T-helper 17 cell (primary cell): ENCODE measurements around the gene SLC6A18. TPM values are rescaled to one million over a fixed set of nuclear protein-coding genes. Genes with fewer than 3 reads are reported as not detected.
"Not testable (repeated sequence)": the region's sequence is repeated elsewhere in the genome, so short reads cannot be mapped to it uniquely, and the experiment has no call there.

ENCODE experiments used
- ATAC-seq: fragments of 150-1000 bp; cut with Tn5 transposase; 2 replicates; pipeline ENCODE4 v1.10.0; 2021; ENCODE audit warnings: mild to moderate bottlenecking, moderate library complexity
- DNase-seq, 3 donors: peaks; one replicate each; pipeline versions ENCODE4 v3.0.0 to v3.0.0-alpha.2; 2020 to 2021
- H3K9me3 ChIP-seq: one replicate; pipeline ENCODE4 v1.7.0; 2013; ENCODE audit warnings: low read length, mild to moderate bottlenecking; ENCODE audit not compliant: control insufficient read depth, poor library complexity, severe bottlenecking
- H3K27ac Mint-ChIP-seq: one replicate; pipeline ENCODE4 v1.8.0; 2022; ENCODE audit warnings: mild to moderate bottlenecking, moderate library complexity, mixed read lengths
- H3K27me3 Mint-ChIP-seq: one replicate; pipeline ENCODE4 v1.8.0; 2022; ENCODE audit warnings: mixed read lengths
- H3K36me3 Mint-ChIP-seq: one replicate; pipeline ENCODE4 v1.8.0; 2022; ENCODE audit warnings: low read depth, mixed read lengths
- H3K4me1 Mint-ChIP-seq: one replicate; pipeline ENCODE4 v1.8.0; 2022; ENCODE audit warnings: mild to moderate bottlenecking, mixed read lengths
- H3K4me3 Mint-ChIP-seq: one replicate; pipeline ENCODE4 v1.8.0; 2022; ENCODE audit warnings: mild to moderate bottlenecking, moderate library complexity, mixed read lengths
- total RNA-seq, 4 donors: library from RNA in 2 of 4; stranded (reverse) in 2 of 4; gene quantifications; one replicate each; pipeline ENCODE4 v1.2.3 and lab custom pipeline; 2022 to 2026

The SLC6A18 gene
- total RNA-seq, 2 donors from 2014 or later = not detected

GRCh38 chr5:1270426-1270825 is 45.2 kb downstream of the SLC6A18 start:
- Mint-ChIP-seq H3K27ac (no peak overlapping the region), H3K27me3 (no peaks in the 10 kb centered on the region), H3K36me3 (no peaks in the 10 kb centered on the region), H3K4me3 (no peak overlapping the region), H3K4me1 (peaks cover 13% of the 10 kb centered on the region)
- H3K9me3 ChIP-seq = no peaks in the 10 kb centered on the region
- ATAC-seq (no peak), DNase-seq (no peak)

DNA sequence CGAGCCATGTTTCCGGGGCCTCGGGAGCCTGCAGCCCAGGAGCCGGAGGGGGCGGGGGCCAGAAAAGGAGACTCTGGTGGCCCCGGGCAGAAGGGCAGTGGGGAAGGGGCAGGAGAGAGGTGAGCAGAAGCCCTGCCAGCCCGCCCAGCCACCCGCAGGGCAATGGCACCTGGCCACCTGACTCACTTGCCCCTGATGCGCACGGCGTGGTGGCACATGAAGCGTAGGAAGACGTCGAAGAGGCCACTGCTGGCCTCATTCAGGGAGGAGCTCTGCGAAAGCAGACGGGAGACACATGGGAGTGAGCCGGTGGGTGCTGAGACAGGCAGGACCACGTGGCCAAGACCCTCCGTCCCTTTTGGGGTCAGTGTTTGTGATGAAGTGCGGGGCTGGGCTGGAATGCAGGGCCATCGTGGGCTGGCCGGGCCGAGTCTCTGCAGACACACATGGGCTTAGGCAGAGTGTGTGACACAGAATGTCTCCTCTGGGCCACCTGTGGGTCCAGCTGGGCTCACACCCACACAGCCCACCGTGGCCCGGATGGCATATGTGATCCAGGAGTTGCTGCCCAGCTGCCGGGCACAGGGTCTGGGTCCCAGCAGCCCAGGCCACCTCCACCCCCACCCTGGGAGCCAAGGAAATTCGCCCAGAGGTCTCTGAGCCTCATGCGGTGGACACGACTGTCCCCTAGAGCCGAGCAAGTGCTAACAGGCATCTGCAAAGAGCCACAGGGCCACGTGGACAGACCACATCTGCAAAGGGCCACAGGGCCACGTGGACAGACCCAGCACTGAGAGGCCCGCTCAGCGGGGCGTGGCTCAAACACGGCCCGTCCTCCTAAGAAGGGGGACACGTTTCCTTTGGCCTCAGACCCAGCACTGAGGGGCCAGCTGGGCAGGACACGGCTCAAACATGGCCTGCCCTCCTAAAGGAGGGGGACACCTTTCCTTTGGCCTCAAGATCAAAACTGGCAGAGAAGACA is 46.0 kb downstream of the SLC6A18 start:
- no peak overlapping the region for H3K27ac Mint-ChIP-seq
- ATAC-seq = no peak

GRCh38 chr5:1272201-1272600 is 47.0 kb downstream of the SLC6A18 start:
- H3K27ac Mint-ChIP-seq = no peak overlapping the region
- DNase-seq (no peak), ATAC-seq (no peak)
- no peak overlapping the region for H3K4me3 Mint-ChIP-seq
- no peaks in the 10 kb centered on the region for H3K27me3 Mint-ChIP-seq
- H3K4me1 Mint-ChIP-seq = peaks cover 13% of the 10 kb centered on the region
- H3K9me3 ChIP-seq = no peaks in the 10 kb centered on the region
- H3K36me3 Mint-ChIP-seq = no peaks in the 10 kb centered on the region

More for the DNA sequence above, 46.0 kb downstream of the SLC6A18 start:
- no peaks in the 10 kb centered on the region for H3K9me3 ChIP-seq
- peak overlapping the region; percentile 64 for H3K4me3 Mint-ChIP-seq
- no peak for DNase-seq
- H3K36me3 Mint-ChIP-seq = no peaks in the 10 kb centered on the region
- H3K27me3 Mint-ChIP-seq = no peaks in the 10 kb centered on the region
- H3K4me1 Mint-ChIP-seq = peaks cover 13% of the 10 kb centered on the region

GRCh38 chr5:1273745-1274144 is 48.6 kb downstream of the SLC6A18 start:
- ATAC-seq (no peak), DNase-seq (no peak)
- no peaks in the 10 kb centered on the region for H3K27me3 Mint-ChIP-seq
- no peaks in the 10 kb centered on the region for H3K9me3 ChIP-seq
- no peak overlapping the region for H3K27ac Mint-ChIP-seq
- peaks cover 8% of the 10 kb centered on the region for H3K4me1 Mint-ChIP-seq
- no peaks in the 10 kb centered on the region for H3K36me3 Mint-ChIP-seq
- no peak overlapping the region for H3K4me3 Mint-ChIP-seq

DNA sequence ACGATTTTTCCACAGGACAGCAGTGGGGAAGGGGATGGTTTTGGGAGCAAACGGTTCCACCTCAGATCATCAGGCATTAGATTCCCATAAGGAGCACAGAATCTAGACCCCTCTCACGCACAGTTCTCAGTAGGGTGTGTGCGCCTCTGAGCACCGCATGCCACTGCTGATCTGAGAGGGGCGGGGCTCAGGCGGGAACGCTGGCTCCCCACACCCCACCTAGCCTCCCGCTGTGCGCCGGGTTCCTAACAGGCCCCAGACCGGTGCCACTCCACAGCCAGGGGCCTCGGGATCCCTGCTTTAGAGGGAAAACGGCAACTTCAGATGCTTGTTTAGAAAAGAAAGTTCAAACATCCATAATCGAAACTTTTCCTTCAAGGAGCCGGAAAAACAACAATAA is 49.3 kb downstream of the SLC6A18 start:
- no peak overlapping the region for H3K27ac Mint-ChIP-seq
- ATAC-seq (no peak), DNase-seq (no peak)
- H3K36me3 Mint-ChIP-seq = no peaks in the 10 kb centered on the region
- no peak overlapping the region for H3K4me3 Mint-ChIP-seq
- no peaks in the 10 kb centered on the region for H3K27me3 Mint-ChIP-seq
- no peaks in the 10 kb centered on the region for H3K9me3 ChIP-seq
- peaks cover under 1% of the 10 kb centered on the region for H3K4me1 Mint-ChIP-seq

DNA sequence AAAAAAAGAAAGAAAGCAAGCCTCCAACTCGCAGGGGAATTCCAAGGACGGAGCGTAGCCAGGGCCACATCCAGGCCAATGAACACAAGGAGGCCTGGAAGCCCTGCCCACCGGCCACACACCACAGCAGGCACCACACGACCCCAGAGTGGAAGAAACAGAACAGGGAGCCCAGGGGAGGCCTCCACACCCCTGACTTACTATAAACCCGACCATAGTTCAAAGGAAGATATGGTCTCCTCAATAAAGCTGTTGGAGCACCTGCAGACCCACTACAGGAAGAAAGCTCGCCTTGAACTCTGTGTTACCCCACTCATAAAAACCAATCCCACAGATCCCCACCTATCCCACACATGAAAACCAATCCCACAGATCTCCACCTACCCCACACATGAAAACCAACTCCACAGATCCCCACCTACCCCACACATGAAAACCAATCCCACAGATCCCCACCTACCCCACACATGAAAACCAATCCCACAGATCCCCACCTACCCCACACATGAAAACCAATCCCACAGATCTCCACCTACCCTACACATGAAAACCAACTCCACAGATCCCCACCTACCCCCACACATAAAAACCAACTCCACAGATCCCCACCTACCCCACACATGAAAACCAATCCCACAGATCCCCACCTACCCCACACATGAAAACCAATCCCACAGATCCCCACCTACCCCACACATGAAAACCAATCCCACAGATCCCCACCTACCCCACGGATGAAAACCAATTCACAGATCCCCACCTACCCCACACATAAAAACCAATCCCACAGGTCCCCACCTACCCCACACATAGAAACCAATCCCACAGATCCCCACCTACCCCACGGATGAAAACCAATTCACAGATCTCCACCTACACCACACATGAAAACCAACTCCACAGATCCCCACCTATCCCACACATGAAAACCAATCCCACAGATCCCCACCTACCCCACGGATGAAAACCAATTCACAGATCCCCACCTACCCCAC is 50.5 kb downstream of the SLC6A18 start:
- not testable (repeated sequence) for DNase-seq, ATAC-seq, H3K9me3 ChIP-seq, H3K4me3 Mint-ChIP-seq, H3K4me1 Mint-ChIP-seq, H3K36me3 Mint-ChIP-seq, H3K27ac Mint-ChIP-seq, H3K27me3 Mint-ChIP-seq

- DNase-seq (no peak), ATAC-seq (no peak)
- H3K9me3 ChIP-seq = no peaks in the 10 kb centered on the region
- Mint-ChIP-seq H3K27me3 (no peaks in the 10 kb centered on the region), H3K36me3 (no peaks in the 10 kb centered on the region), H3K4me1 (peaks cover 2% of the 10 kb centered on the region), H3K27ac (no peak overlapping the region), H3K4me3 (no peak overlapping the region)
Measured at GRCh38 chr5:1276930-1277329, 51.7 kb downstream of the SLC6A18 start.

- no peaks in the 10 kb centered on the region for H3K9me3 ChIP-seq
- Mint-ChIP-seq H3K27ac (no peak overlapping the region), H3K36me3 (no peaks in the 10 kb centered on the region), H3K27me3 (no peaks in the 10 kb centered on the region), H3K4me3 (no peak overlapping the region), H3K4me1 (peaks cover 2% of the 10 kb centered on the region)
- no peak for ATAC-seq
- DNase-seq = no peak
Measured at GRCh38 chr5:1277331-1277730, 52.1 kb downstream of the SLC6A18 start.

GRCh38 chr5:1277781-1278180 is 52.6 kb downstream of the SLC6A18 start:
- no peaks in the 10 kb centered on the region for H3K27me3 Mint-ChIP-seq
- H3K27ac Mint-ChIP-seq = no peak overlapping the region
- DNase-seq (no peak), ATAC-seq (no peak)
- peaks cover 2% of the 10 kb centered on the region for H3K4me1 Mint-ChIP-seq
- H3K4me3 Mint-ChIP-seq = no peak overlapping the region
- no peaks in the 10 kb centered on the region for H3K9me3 ChIP-seq
- H3K36me3 Mint-ChIP-seq = no peaks in the 10 kb centered on the region

DNA sequence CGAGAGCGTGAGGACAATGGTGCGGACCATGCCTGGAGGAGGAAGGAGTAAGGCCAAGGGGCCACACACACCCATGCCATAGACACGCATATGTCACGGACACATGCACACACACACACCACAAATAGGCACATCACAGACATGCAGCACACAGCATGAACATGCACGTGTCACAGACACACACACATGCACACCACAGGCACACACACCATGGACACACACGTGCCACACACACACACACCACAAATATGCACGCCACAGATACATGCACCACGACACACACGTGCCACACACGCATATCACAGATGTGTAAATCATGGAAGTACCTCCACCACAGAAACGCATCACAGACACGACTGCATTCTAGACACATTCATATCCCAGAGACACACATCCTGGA is 53.0 kb downstream of the SLC6A18 start:
- H3K4me1 Mint-ChIP-seq = peaks cover 2% of the 10 kb centered on the region
- no peaks in the 10 kb centered on the region for H3K27me3 Mint-ChIP-seq
- H3K4me3 Mint-ChIP-seq = no peak overlapping the region
- H3K9me3 ChIP-seq = no peaks in the 10 kb centered on the region
- ATAC-seq (no peak), DNase-seq (no peak)
- H3K27ac Mint-ChIP-seq = no peak overlapping the region
- H3K36me3 Mint-ChIP-seq = no peaks in the 10 kb centered on the region

DNA sequence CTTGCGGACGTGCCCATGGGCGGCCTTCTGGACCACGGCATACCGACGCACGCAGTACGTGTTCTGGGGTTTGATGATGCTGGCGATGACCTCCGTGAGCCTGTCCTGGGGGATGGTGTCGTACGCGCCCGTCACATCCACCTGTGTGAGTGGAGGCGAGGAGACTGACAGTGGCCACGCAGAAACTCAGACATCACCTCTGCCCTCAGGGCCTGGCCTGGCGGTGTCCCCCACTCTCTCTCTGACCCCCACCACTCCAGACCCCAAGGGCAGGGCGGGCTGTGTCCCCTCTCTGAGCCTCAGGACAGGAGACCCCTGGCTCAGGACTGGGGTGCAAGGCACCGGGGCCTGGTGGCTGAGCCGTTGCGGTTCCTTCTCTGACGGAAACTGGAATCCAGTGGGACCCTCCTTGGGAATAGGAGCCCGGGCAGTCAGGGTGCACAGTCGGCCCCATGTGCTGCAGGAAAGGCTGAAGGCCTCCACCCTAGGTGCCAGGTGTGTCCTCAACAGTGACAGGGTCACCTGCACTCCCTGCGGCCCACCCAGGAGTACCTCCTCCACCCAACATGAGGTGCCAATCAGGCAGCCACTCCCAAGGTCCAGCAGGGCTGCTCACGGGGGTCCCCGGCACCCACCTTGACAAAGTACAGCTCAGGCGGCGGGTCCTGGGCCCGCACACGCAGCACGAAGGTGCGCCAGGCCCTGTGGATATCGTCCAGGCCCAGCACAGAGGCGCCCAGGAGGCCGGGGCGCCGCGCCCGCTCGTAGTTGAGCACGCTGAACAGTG is 53.7 kb downstream of the SLC6A18 start:
- ATAC-seq = no peak
- no peaks in the 10 kb centered on the region for H3K9me3 ChIP-seq
- Mint-ChIP-seq H3K4me1 (peaks cover 2% of the 10 kb centered on the region), H3K36me3 (no peaks in the 10 kb centered on the region), H3K27me3 (no peaks in the 10 kb centered on the region), H3K27ac (no peak overlapping the region), H3K4me3 (no peak overlapping the region)
- DNase-seq = no peak

GRCh38 chr5:1279443-1280151 is 54.4 kb downstream of the SLC6A18 start:
- H3K27ac Mint-ChIP-seq = no peak overlapping the region
- ATAC-seq = no peak
- DNase-seq = no peak
- H3K4me1 Mint-ChIP-seq = peaks cover 4% of the 10 kb centered on the region
- H3K36me3 Mint-ChIP-seq = no peaks in the 10 kb centered on the region
- H3K4me3 Mint-ChIP-seq = no peak overlapping the region
- no peaks in the 10 kb centered on the region for H3K9me3 ChIP-seq
- no peaks in the 10 kb centered on the region for H3K27me3 Mint-ChIP-seq
